Smooth muscle cell (in vitro differentiated cells): ENCODE measurements around the gene NPAS3. TPM values are rescaled to one million over a fixed set of nuclear protein-coding genes. Genes with fewer than 3 reads are reported as not detected.
A peak's percentile ranks its signal among the peaks of the same experiment; 100 is the strongest.

ENCODE experiments used
- DNase-seq: peaks from one replicate; lab custom pipeline; 2025; ENCODE audit not compliant: unreplicated experiment; lab: John Stamatoyannopoulos, UW
- H2AFZ ChIP-seq: fragments of 200-600 bp; sonication (generic); 2 replicates; pipeline ENCODE4 v1.6.0; 2016; ENCODE audit warnings: antibody characterized with exemption, low read depth, mild to moderate bottlenecking
- H3F3A ChIP-seq: fragments of 200-600 bp; sonication (generic); 2 replicates; pipeline ENCODE4 v1.6.0; 2017; ENCODE audit warnings: antibody characterized with exemption, low read depth
- H3K27ac ChIP-seq: fragments of 200-600 bp; sonication (generic); 2 replicates; pipeline ENCODE4 v1.5.1; 2016; ENCODE audit warnings: low read depth, mild to moderate bottlenecking
- H3K27me3 ChIP-seq: fragments of 200-600 bp; sonication (generic); 2 replicates; pipeline ENCODE4 v1.6.1; 2016; ENCODE audit warnings: low read depth, mild to moderate bottlenecking
- H3K36me3 ChIP-seq: fragments of 200-600 bp; sonication (generic); 2 replicates; pipeline ENCODE4 v1.5.1; 2016; ENCODE audit warnings: low read depth
- H3K4me1 ChIP-seq: fragments of 200-600 bp; sonication (generic); 2 replicates; pipeline ENCODE4 v1.5.1; 2016; ENCODE audit warnings: low read depth
- H3K4me2 ChIP-seq: fragments of 200-600 bp; sonication (generic); 2 replicates; pipeline ENCODE4 v1.6.0; 2016; ENCODE audit warnings: mild to moderate bottlenecking
- H3K4me3 ChIP-seq: fragments of 200-600 bp; sonication (generic); 2 replicates; pipeline ENCODE4 v1.5.1; 2016; ENCODE audit warnings: mild to moderate bottlenecking
- H3K79me2 ChIP-seq: fragments of 200-600 bp; sonication (generic); 2 replicates; pipeline ENCODE4 v1.6.0; 2016; ENCODE audit warnings: low read depth, mild to moderate bottlenecking
- H3K9ac ChIP-seq: fragments of 200-600 bp; sonication (generic); 2 replicates; pipeline ENCODE4 v1.6.0; 2016; ENCODE audit warnings: low read depth
- H3K9me3 ChIP-seq: fragments of 200-600 bp; sonication (generic); replicated peaks from 2 replicates; pipeline ENCODE4 v1.5.1; 2016; ENCODE audit warnings: low read depth
- H4K20me1 ChIP-seq: fragments of 200-600 bp; sonication (generic); 2 replicates; pipeline ENCODE4 v1.6.0; 2016; ENCODE audit warnings: low read depth
- WGBS: methylation state at CpG from one replicate; pipeline ENCODE4 v1.1.7; 2016; ENCODE audit warnings: low lambda C conversion rate; 5-methylcytosine and 5-hydroxymethylcytosine counted together
- polyA plus RNA-seq: library from polyadenylated mRNA; unstranded; fragments of >200 nt; fragmentation: Nextera tagmentation; extraction: Ambion mirVana; gene quantifications from 2 replicates; pipeline ENCODE4 v1.2.1, GENCODE V29; 2016
- total RNA-seq: library from RNA; depleted of rRNA; stranded (reverse); fragments of >200 nt; gene quantifications from 2 replicates; pipeline ENCODE4 v1.2.3, GENCODE V29; 2014
- TF ChIP-seq, protein P1 (sequence below): fragments of 200-600 bp; sonication (generic); IDR thresholded peaks from 2 replicates; pipeline ENCODE4 v1.5.1; 2017; ENCODE audit warnings: borderline replicate concordance, mild to moderate bottlenecking, antibody characterized with exemption; ENCODE audit not compliant: insufficient read depth, poor library complexity, severe bottlenecking

Gene NPAS3
- total and polyA plus RNA-seq, 2 experiments from 2014 or later, result 0.79 to 2.0 TPM

DNA sequence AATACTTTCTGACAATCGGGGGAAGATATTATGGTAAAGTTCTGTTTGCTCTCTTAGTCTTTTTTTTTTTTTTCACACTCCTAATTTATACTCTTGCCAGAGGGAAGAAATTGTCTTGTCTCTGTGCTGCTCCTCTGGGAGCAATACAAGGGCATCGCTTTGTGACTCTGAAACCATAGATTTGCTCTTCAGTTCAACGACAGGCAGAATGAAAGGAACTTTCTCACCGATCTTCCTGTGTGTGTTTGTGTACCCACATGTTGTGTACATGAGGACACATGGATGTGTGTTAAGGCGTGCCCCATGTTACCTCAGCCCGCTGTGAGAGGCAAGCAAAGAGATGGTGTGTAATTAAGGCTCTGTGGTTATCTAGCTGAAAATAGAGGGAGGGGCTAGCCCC is 554.6 kb downstream of the NPAS3 start:
- Histone ChIP-seq H3K4me3 (no peak overlapping the region), H3K27me3 (no peaks in the 10 kb centered on the region), H3F3A (peaks cover 4% of the 10 kb centered on the region), H4K20me1 (no peaks in the 10 kb centered on the region), H3K79me2 (no peaks in the 10 kb centered on the region), H3K4me2 (no peak overlapping the region), H3K9ac (no peak overlapping the region), H2AFZ (no peak overlapping the region), H3K4me1 (no peaks in the 10 kb centered on the region), H3K9me3 (no peaks in the 10 kb centered on the region), H3K27ac (no peak overlapping the region), H3K36me3 (no peaks in the 10 kb centered on the region)
- TF ChIP-seq, protein P1, sequence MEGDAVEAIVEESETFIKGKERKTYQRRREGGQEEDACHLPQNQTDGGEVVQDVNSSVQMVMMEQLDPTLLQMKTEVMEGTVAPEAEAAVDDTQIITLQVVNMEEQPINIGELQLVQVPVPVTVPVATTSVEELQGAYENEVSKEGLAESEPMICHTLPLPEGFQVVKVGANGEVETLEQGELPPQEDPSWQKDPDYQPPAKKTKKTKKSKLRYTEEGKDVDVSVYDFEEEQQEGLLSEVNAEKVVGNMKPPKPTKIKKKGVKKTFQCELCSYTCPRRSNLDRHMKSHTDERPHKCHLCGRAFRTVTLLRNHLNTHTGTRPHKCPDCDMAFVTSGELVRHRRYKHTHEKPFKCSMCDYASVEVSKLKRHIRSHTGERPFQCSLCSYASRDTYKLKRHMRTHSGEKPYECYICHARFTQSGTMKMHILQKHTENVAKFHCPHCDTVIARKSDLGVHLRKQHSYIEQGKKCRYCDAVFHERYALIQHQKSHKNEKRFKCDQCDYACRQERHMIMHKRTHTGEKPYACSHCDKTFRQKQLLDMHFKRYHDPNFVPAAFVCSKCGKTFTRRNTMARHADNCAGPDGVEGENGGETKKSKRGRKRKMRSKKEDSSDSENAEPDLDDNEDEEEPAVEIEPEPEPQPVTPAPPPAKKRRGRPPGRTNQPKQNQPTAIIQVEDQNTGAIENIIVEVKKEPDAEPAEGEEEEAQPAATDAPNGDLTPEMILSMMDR, result no peak
- 88% methylated on average over 6 of the region's 6 CpGs for WGBS
- no peak for DNase-seq

DNA sequence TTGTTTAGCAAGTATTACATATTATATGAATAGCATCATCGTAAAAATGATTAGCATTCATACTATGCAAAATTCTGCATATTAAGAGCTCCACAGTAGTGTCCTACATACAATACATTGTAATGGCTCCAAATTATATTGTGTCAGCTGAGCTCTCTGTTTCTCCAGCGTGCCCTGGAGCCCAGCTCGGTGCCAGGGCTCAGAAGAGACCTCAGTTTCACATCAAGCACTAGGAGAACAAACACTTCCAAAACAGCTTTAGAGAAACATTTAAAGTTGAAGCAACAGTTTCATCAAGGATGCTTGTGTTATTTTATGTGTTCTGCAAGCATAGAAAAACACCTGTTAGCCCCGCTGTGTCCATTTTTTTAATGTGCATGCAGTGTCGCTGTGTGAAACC is 555.3 kb downstream of the NPAS3 start:
- no peaks in the 10 kb centered on the region for H3K36me3 ChIP-seq
- DNase-seq, result no peak
- H3K4me3 ChIP-seq, result no peak overlapping the region
- peaks cover 4% of the 10 kb centered on the region for H3F3A ChIP-seq
- no peaks in the 10 kb centered on the region for H3K4me1 ChIP-seq
- H3K9ac ChIP-seq, result no peak overlapping the region
- H2AFZ ChIP-seq, result no peak overlapping the region
- no peaks in the 10 kb centered on the region for H4K20me1 ChIP-seq
- H3K9me3 ChIP-seq, result no peaks in the 10 kb centered on the region
- H3K4me2 ChIP-seq, result no peak overlapping the region
- TF ChIP-seq, protein P1, result no peak
- no peaks in the 10 kb centered on the region for H3K79me2 ChIP-seq
- H3K27ac ChIP-seq, result no peak overlapping the region
- WGBS, result 95% methylated on average over 5 of the region's 5 CpGs
- H3K27me3 ChIP-seq, result no peaks in the 10 kb centered on the region

DNA sequence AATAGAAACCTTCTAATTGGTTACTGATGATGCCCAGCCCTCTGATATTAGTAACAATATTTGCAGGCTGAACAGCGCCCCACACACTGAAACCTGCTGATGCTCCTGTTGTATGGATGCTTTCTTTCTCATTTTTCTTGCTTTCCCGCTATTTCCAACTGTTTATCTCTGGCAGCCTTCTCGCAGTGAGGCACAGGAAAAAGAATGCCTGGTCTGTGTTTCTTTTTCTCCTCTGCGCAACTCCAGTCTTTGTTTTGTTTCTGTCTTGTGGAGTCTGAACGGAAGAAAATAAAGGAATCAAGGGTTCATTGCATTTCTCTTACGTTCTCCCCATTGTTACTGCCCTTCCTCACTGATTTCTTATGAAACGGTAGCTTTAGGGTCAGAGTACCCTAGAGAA is 561.0 kb downstream of the NPAS3 start:
- TF ChIP-seq, protein P1, result no peak
- Histone ChIP-seq H3K79me2 (no peaks in the 10 kb centered on the region), H4K20me1 (no peaks in the 10 kb centered on the region), H3K4me2 (no peak overlapping the region), H3K4me1 (peaks cover 4% of the 10 kb centered on the region), H3K9me3 (no peaks in the 10 kb centered on the region), H3K36me3 (no peaks in the 10 kb centered on the region), H3K27me3 (no peaks in the 10 kb centered on the region), H2AFZ (peak overlapping the region; percentile 36), H3K27ac (no peak overlapping the region), H3F3A (no peaks in the 10 kb centered on the region), H3K9ac (no peak overlapping the region), H3K4me3 (no peak overlapping the region)
- 89% methylated on average over 7 of the region's 7 CpGs for WGBS
- no peak for DNase-seq

DNA sequence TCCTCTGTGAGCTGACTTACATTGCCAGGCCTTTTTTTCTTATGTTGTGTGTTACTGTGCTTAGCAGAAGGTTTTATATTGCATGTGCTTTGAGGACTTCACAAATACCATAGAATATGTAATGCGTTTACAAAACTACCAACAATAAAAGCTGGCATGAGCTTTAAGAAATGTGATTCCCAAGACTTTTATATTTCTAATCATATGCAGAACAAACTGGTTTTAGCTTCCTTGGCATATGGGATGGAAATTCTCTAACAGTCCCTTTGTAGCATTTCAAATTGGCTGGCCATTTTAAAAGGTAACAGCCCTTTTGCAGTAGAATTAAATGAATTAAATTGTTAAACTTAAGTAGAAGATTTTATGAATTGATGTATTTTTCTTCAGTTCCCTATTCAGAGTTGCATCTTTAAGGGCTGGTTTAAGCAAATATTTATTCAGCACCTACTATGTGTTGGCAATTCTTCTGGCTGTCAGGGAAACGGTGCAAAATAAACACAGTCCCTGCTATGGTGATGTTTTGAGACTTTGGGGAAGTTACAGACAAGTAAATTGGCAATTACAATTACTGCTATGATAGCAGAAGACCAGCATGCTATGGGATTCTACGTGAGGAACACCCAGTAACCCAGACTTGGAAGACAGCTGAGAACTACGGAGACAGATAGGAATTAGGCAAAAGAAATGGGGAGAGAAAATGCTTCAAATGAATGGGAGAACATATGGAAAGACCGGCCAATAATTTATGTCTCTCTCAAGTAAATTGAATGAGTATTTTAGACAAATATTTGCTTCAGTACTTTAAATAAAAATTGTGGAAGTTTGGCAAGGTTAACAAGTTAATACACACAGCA is 565.8 kb downstream of the NPAS3 start:
- DNase-seq, result no peak
- 93% methylated on average over 5 of the region's 5 CpGs for WGBS
- Histone ChIP-seq H3K36me3 (no peaks in the 10 kb centered on the region), H3K9ac (no peak overlapping the region), H3K9me3 (no peaks in the 10 kb centered on the region), H3K27ac (no peak overlapping the region), H3F3A (no peaks in the 10 kb centered on the region), H3K4me2 (no peak overlapping the region), H3K79me2 (no peaks in the 10 kb centered on the region), H2AFZ (no peak overlapping the region), H3K27me3 (no peaks in the 10 kb centered on the region), H4K20me1 (no peaks in the 10 kb centered on the region), H3K4me3 (no peak overlapping the region), H3K4me1 (peaks cover 4% of the 10 kb centered on the region)
- TF ChIP-seq, protein P1, result no peak
